Activated CD8-positive, alpha-beta T cell treated with anti-CD3 and anti-CD28 coated beads for 36 hours (primary cell): ENCODE results near the gene LGALSL. TPM values are rescaled to one million over a fixed set of nuclear protein-coding genes. Genes with fewer than 3 reads are reported as not detected.

Source experiments
- ATAC-seq: fragments of 200-7000 bp; cut with Tn5 transposase; one replicate; pipeline ENCODE4 v1.10.0; 2021; ENCODE audit warnings: mild to moderate bottlenecking, moderate library complexity
- CTCF ChIA-PET: fragments of 350-600 bp; sonication (Branson Sonifier 250); formaldehyde crosslinking; loops from one replicate; lab custom pipeline; 2021; ENCODE audit warnings: antibody characterized with exemption; lab: Charles Lee
- POLR2A ChIA-PET: fragments of 350-600 bp; sonication (Branson Sonifier 250); formaldehyde crosslinking; loops from one replicate; lab custom pipeline; 2021; ENCODE audit warnings: antibody characterized with exemption; lab: Charles Lee
- DNase-seq: peaks from one replicate; pipeline ENCODE4 v3.0.0-alpha.2; 2020
- H3K27ac Mint-ChIP-seq: one replicate; pipeline ENCODE4 v1.8.0; 2021; ENCODE audit warnings: mild to moderate bottlenecking, mixed read lengths
- H3K27me3 Mint-ChIP-seq: one replicate; pipeline ENCODE4 v1.8.0; 2021; ENCODE audit warnings: mixed read lengths
- H3K36me3 Mint-ChIP-seq: one replicate; pipeline ENCODE4 v1.8.0; 2021; ENCODE audit warnings: low read depth, mixed read lengths
- H3K4me1 Mint-ChIP-seq: one replicate; pipeline ENCODE4 v1.8.0; 2021; ENCODE audit warnings: low read depth, mixed read lengths
- H3K4me3 Mint-ChIP-seq: one replicate; pipeline ENCODE4 v1.8.0; 2021; ENCODE audit warnings: mild to moderate bottlenecking, moderate library complexity, mixed read lengths
- H3K9me3 Mint-ChIP-seq: one replicate; pipeline ENCODE4 v1.8.0; 2021; ENCODE audit warnings: mixed read lengths
- intact Hi-C: fragments of 100-400 bp; cut with micrococcal nuclease; formaldehyde crosslinking; loops from one replicate; pipeline ENCODE4 v1.10.0; 2022
- total RNA-seq, 2 experiments: library from RNA; stranded (reverse); gene quantifications; one replicate each; pipeline ENCODE4 v1.2.3, GENCODE V29; 2021
- TF ChIP-seq, protein P1 (sequence below): fragments of 200-600 bp; IDR thresholded peaks from one replicate; pipeline ENCODE4 v1.8.0; 2022; ENCODE audit warnings: antibody characterized with exemption, mild to moderate bottlenecking

Gene LGALSL
- total RNA-seq, 2 experiments from 2014 or later = 3.8 to 3.9 TPM

DNA sequence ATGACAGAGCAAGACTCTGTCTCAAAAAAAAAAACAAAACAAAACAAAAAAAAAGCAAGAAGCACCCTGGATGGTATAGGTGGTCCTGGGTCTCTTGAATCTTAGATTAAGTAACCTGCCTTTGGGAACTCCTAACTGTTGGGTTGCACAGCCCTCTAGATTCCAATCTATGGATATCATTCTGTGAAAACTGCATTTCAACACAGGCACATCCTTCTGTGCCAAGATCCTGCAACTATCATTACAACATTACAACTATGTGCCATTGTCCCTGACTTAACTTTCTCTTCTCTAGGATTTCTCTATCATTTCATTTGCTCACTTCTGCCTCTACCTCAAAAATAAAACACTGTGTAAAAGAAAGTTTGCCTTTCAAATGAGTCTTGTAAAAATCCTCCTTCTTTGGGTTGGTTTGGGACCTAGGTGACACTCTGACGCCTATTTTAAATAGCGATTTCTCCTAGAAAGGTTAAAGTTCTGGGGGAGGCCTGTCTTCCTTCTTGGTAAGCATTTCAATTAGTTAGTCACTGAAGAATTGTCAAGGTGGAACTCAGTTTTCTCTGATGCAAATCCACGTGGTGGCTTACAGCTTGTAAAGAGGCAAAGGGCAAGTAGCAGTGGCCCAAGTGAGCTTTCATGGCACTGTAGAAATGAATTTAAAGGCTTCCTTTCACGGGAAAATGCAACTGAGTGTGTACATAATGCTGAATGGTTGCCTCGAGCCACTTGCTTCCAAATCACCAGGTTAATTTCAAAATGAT is 9.2 kb downstream of the LGALSL start:
- ChIA-PET POLR2A (no interaction called here), CTCF (interaction anchor here (1.5 to 2.4 kb wide), 3 partner anchors 24 to 132 kb away, joined by 5 to 9 read pairs (median 8); no protein-coding TSS in a partner anchor)
- TF ChIP-seq, protein P1, sequence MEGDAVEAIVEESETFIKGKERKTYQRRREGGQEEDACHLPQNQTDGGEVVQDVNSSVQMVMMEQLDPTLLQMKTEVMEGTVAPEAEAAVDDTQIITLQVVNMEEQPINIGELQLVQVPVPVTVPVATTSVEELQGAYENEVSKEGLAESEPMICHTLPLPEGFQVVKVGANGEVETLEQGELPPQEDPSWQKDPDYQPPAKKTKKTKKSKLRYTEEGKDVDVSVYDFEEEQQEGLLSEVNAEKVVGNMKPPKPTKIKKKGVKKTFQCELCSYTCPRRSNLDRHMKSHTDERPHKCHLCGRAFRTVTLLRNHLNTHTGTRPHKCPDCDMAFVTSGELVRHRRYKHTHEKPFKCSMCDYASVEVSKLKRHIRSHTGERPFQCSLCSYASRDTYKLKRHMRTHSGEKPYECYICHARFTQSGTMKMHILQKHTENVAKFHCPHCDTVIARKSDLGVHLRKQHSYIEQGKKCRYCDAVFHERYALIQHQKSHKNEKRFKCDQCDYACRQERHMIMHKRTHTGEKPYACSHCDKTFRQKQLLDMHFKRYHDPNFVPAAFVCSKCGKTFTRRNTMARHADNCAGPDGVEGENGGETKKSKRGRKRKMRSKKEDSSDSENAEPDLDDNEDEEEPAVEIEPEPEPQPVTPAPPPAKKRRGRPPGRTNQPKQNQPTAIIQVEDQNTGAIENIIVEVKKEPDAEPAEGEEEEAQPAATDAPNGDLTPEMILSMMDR = no peak
- no peak for DNase-seq
- no peak overlapping the region for H3K4me3 Mint-ChIP-seq
- H3K27ac Mint-ChIP-seq = no peak overlapping the region
- intact Hi-C loops = no loop called here
- H3K4me1 Mint-ChIP-seq = no peaks in the 10 kb centered on the region
- H3K9me3 Mint-ChIP-seq = no peaks in the 10 kb centered on the region
- ATAC-seq = no peak
- no peaks in the 10 kb centered on the region for H3K27me3 Mint-ChIP-seq
- no peaks in the 10 kb centered on the region for H3K36me3 Mint-ChIP-seq

DNA sequence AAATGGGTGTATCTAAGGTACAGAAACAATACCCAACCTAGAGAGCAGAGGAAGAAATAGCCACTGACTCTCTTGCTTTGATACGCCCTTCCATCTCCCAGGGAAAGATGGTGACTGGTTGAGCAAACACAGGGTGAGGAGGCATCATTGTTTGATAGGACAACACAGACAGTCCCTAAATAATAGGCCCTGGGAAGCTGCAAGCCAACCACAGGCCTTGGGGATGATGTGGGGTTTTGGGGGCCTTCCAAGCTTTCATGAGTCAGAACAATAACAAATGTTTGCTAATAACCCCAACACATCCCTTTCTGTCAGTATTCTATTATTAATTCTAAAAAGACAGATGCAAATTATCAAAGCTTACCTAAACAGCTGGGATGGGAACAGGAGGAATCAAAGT is 9.8 kb downstream of the LGALSL start:
- no peak for ATAC-seq
- Mint-ChIP-seq H3K9me3 (no peaks in the 10 kb centered on the region), H3K36me3 (no peaks in the 10 kb centered on the region), H3K4me3 (no peak overlapping the region), H3K27me3 (no peaks in the 10 kb centered on the region), H3K4me1 (no peaks in the 10 kb centered on the region), H3K27ac (no peak overlapping the region)
- DNase-seq = no peak
- POLR2A ChIA-PET = interaction anchor here (0.6 kb wide), 1 partner anchor 19 kb away, joined by 3 read pairs; no protein-coding TSS in a partner anchor
- intact Hi-C loops = no loop called here
- CTCF ChIA-PET = interaction anchor here (1.5 to 2.4 kb wide), 2 partner anchors 24 to 133 kb away, joined by 5 to 8 read pairs; no protein-coding TSS in a partner anchor
- TF ChIP-seq, protein P1 = no peak

DNA sequence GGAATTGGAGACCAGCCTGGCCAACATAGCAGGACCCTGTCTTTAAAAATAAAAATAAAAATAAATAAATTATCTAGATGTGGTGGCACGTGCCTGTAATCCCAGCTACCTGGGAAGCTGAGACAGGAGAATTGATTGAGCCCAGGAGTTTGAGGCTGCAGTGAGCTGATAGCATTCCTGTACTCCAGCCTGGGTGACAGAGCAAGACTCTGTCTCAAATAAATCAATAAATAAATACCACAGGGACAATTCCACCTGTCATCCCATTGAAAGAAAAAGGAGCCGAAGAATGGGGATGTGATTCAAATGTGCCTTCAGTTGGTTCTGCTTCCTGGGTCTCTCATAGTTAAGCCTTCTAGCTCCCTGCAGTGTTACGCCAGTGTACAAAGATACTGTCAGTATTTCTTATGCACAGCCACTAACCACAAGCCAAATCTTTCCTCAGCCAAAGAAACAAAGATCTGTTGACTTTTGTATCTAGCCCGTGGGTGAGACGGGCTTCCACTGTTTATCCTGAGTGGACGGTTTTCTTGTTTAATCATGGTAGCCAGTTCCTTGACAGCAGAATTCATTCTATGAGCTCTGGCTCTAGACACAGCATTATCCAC is 12.6 kb downstream of the LGALSL start:
- TF ChIP-seq, protein P1 = no peak
- intact Hi-C loops = no loop called here
- Mint-ChIP-seq H3K4me3 (no peak overlapping the region), H3K4me1 (no peaks in the 10 kb centered on the region), H3K36me3 (no peaks in the 10 kb centered on the region), H3K9me3 (no peaks in the 10 kb centered on the region), H3K27me3 (no peaks in the 10 kb centered on the region), H3K27ac (no peak overlapping the region)
- CTCF ChIA-PET = interaction anchor here (1.0 to 1.7 kb wide), 3 partner anchors 10 to 136 kb away, joined by 3 to 4 read pairs (median 3); no protein-coding TSS in a partner anchor
- POLR2A ChIA-PET = no interaction called here
- DNase-seq = no peak
- no peak for ATAC-seq

DNA sequence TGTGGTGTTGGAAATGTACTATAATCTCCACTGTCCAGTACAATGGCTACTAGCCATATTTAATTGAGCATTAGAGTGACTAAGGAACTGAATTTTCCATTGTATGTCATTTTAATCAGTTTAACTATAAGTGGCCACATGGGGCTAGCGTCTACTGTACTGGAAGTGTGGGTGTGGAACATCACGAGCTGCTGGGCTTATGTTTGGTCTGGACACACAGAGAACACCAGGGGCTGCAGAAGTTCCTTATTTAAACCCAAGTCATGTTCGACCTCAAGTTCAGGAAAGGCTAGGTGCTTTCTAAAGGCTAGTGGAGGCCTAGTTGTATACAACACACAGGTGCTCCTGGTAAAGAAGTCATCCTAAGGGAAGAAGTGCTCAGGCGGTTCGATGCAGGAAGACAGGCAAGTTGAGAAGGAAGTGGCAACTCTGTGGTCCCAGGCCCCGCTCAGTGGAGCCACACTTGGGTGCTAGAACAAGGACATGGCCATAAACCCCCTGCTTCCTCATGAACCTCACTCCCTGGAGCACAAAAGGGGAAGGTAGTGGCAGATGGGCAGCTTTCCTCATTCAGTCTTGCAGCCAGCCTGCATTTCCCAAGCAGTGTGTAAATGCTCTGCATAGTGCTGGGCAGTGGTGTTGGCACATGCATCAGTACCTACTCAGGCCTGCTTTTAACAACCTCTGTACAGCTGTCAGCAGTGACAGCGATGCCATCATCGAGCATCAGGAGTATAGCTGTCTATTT is 13.3 kb downstream of the LGALSL start:
- POLR2A ChIA-PET = no interaction called here
- Mint-ChIP-seq H3K9me3 (no peaks in the 10 kb centered on the region), H3K27ac (no peak overlapping the region), H3K4me1 (no peaks in the 10 kb centered on the region), H3K27me3 (no peaks in the 10 kb centered on the region), H3K36me3 (no peaks in the 10 kb centered on the region), H3K4me3 (no peak overlapping the region)
- intact Hi-C loops = no loop called here
- TF ChIP-seq, protein P1 = no peak
- DNase-seq (no peak), ATAC-seq (no peak)
- CTCF ChIA-PET = interaction anchor here (1.2 to 1.7 kb wide), 2 partner anchors 13 to 137 kb away, joined by 3 to 4 read pairs; no protein-coding TSS in a partner anchor
